ENCODE measurements around the gene TRMT44.
"Not testable (repeated sequence)": the region's sequence is repeated elsewhere in the genome, so short reads cannot be mapped to it uniquely, and the experiment has no call there.

TRMT44 gene

DNA sequence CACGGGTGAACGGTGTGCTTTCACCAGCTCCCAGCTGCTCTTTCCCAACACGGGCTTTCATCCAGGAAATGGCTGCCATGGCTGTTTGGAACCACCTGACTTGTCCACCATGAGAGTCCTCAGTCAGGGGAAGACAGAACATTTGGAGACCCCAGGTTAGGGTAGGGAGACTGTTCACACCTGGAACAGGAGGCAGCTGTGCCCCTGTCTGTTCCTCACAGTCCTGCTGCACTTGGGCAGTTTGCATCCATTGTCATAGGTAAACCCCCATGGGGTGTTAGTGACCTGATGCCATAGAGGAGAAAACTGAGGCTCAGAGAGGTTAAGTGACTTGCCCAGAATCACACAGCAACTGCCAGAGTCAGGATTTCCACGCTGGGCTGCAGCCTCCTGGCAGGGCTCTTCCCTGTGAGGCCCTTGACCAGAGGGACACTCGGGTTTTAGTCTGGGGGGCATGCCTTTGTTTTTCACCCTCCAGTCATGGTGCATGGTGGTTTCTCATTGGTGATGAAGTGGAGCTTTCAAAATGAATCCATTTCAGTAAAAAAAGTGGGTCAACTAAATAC, 54.5 kb downstream of the TRMT44 start:
- no peak for DNase-seq (ENCODE audit: low read depth)

DNA sequence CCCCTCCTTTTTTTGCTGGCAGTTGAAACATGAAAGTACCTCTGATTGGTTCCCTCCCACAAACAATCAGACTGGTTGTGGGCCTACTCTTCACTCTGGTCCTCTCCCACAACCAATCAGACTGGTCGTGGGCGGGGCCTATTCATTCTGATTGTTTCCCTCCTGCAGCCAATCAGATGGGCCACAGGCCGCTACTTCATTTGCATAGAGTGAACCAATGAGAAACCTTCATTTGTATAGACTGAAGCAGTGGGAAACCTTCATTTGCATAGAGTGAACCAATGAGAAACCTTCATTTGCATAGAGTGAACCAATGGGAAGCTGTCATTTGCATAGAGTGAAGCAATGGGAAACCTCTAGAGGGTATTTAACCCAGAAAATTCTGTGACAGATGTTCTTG, 55.2 kb downstream of the TRMT44 start:
- DNase-seq (ENCODE audit: low read depth): no peak

DNA sequence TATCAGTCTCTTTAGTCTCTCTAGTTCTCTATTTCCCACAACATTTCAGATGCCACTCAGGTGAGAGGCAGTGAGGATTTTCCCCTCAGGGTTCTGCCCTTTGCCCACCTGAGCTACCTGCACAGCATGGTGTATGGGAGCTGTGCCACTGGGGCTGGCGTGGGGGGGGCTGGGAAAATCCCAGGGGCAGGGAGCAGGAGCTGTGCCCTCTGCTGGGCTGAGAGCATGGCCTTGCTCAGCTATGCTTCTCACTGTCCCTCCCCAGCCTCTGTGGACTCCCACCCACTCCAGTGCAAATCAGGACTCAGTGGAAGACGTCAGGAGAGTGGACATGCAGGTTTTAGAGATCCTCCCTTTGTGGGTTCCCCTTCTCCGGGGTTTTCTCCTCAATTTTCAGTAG, 57.2 kb downstream of the TRMT44 start:
- DNase-seq (ENCODE audit: low read depth): no peak

DNA sequence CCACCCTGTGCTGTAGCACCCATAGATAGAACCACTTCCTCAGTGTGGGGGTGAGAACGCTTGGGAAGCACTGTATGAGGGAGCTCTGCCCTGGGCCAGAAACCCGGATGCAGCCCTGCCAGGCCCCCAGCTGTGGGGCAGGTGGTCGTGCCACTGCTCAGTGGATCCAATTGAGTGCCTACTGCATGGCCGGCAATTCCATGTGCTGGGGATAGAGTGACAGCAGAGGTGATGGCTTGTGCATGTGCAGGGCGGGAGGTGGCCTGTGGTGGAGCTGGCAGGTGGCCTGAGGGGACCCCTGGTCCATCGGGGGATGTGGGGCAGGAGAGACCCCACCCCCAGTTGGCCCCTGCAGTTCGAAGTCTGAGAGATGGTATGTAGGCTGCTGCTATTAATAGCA, 60.4 kb downstream of the TRMT44 start:
- DNase-seq (ENCODE audit: low read depth): no peak

DNA sequence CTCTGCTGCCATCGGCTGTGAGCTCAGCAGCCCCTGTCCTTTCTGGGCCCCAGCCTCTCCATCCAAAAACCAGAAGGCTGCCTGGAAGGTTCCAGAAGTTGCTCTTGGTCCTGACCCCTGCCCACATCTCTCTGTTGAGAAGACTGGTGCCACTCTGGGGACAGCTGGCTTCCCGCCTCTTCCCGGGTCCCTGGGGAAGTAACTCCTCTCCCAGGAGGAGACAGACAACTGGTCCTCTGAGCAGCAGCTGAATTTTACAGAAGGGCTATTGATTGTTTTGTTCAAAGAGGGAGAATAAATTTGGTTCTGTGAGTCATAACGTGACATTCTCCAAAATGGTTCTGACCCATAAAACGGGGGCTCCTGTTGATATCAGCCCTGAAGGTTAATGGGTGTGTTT, 61.2 kb downstream of the TRMT44 start:
- DNase-seq (ENCODE audit: low read depth): no peak

DNA sequence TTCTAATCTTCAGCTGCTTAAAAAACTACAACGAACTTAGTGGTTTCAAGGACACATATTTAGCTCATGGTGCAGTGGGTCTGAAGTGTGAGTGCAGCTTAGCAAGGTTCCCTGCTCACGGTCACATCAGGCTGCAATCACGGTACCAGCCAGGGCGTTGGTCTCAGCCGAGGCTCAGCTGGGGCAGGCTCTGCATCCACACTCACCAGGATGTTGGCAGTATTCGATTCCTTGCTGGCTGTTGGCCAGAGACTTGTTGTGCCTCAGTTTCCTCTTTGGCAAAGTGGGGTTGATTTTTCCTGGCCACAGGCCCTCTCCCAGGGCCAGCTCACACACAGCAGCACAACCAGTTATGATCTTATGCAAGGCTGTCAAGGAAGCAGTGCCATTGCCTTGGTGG, 61.8 kb downstream of the TRMT44 start:
- DNase-seq (ENCODE audit: low read depth): no peak

DNA sequence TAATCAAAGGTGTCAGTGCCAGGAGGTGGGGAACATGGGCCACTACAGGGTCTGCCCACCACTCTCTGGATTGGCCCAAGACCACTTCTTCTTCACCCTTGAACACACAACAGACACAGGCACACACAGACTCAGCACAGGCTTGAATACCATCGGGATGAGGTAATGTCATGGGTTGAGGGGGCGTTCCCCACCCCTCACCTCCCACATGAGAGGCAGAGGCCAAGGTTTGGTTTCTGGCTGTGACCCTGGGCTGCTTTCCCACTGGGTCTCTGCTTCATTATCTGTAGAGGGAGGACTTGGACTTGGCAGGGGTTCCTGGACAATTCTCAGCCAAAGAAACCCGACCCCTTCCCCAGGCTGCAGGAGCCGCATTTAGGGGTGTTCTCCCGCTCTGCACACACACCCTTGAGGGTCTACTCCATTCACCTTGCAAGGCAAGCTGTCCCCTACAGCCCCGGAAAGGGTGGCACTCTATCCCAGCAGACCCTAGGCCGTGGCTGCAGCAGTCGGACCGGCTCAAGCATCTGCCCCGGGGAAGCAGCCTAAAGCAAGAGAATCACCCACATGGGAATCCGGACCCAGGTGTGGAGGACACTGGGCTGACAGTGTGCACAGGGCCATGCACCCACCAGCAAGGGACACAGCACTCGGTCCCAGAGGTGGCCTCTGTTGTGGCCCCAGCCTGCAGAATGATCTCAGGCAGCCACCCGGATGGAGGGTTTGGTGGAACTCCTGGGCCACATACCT, 62.4 kb downstream of the TRMT44 start:
- DNase-seq (ENCODE audit: low read depth): no peak

DNA sequence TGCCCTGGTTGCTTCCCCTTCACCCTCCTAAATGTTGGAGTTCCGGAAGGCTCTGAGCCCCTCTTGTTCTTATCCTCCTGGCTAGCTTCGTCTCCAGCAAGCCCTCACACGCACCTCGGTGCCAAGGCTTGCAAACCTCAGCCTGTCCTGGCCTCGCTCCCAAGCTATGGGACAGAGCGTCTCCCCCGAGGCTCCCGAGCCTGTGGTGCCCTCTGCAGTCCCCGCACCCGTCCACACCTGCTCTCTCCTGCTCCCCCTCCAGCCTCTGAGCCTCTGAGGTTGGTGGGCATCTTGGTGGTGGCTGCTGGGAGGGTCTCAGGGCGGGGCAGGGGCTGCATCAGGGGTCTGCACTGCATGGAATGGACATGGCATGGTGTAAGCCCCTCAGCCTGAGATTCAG, 63.2 kb downstream of the TRMT44 start:
- DNase-seq (ENCODE audit: low read depth): no peak

DNA sequence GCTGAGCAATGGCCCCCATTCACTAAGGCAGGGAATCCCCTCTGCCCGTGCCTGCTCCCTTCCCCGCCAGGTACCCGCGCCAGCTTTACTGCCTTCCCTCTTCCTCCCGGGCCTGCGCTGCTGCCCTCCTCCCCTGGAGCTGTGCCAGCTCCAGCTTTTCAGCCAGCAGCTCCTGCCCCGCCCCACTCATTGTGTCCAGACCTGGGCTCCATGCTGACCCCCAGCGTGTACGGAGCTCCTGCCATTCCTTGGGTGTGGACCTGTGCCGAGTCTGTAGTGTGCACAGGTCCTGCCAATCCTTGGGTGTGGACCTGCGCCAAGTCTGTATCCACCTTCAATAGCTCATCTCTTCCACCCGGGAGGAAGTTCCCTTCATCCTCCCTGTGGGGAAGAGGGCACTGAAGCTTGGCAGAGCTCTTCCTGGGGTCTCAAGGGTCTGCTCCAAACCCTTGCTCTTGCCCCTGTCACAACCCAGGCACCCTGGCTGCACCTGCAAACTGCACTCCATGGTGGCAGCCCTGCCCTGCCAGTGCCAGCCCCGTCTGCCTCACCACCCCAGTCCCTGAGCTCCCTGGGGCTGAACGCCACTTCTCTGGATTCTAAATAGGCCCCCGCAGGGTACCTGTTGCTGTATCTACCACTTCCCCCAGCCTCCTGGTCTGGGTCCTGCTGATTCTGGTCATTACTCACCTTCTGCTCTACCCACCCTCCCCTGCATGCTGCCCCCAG, 63.9 kb downstream of the TRMT44 start:
- DNase-seq (ENCODE audit: low read depth): no peak

DNA sequence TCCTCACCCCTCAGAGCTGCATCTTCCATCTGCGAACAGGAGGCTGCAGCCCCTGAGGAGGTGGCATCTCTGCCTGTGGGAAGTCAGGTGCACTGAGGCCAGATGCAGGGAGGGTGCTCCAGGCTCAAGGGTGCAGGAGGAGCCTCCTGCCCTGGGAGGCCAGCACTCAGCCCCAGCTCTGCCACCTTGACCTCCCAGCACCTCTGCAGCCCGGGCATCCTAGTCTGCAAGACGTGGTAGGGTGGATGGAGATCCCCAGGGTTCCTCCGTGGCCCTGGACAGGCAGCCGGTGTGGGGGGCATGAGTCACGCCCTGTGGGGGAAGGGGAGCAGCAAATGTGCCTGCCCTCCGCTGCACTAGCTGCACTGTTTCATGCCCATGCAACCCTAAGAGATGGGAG, 64.7 kb downstream of the TRMT44 start:
- DNase-seq (ENCODE audit: low read depth): no peak

DNA sequence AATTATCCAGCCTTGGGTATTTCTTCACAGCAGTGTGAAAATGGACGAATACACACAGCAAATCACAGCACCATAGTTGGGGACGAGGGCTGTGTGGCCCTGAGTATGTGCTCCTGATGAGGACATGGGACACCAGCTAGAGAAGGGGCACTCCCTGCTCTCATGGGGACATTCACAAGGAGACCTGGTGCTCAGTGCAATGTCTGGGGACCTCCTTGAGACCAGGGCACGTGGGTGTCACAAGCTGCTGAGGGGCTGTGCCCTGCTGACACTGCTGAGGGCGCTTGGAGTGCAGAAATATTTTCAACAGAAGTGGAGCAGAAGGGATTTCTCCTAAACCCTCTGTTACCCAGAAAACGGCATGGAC, 65.4 kb downstream of the TRMT44 start:
- DNase-seq (ENCODE audit: low read depth): no peak

DNA sequence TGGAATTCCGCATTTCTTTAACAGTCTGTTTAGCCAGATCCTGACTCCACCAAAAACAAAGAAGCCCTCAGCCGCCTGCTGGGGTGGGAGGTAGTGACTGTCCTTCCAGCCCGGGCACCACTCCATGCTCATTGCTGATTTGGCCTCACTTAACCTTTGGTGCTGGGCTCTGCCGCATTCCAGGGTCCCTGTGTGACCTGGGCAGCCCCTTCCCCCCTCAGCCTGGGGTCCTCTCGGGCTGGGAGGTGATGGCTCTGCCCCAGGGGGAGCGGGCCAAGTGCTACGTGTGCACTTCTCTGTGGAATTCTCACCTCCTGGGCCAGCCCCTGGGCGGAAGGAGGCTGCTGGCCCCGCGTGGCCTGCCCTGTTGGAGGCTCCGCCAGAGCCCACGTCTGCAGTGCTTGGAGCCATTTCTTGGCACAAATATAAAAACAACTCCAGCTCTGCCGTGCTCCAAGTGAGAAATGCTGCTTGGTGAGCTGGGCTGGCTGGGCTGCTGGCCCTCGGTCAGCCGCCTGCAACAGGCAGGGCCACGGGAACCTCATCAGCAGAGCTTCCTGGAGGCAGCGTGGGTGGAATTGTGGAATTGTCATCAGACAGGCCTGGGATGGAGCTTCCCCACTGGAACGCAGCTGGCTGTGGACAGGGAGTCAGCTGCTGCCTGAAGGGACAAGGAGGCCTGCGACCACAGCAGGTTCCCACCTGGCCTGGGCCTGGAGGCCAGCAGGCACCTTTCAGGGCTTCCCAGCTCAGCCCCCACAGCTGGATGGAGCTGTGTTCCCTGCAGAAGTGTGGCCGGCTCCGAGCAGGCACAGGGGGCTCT, 66.0 kb downstream of the TRMT44 start:
- DNase-seq (ENCODE audit: low read depth): no peak

DNA sequence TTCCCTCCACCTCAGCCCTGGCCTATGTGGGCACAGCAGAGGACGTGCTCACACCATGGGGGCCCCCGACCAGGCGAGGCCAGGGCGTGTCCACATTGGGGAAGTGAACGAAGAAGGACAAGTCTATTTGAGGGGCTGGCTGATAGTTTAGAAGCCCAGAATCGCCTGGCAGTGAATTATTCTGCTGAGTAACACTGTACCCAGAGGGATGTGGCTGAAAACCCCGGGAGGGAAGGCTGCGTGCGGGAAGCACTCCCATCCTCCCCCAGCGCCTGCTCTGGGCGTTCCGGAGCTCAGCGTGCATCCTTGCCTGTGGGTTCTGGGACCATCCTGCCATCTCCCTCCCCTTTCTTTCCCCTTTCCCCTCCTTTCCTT, 66.6 kb downstream of the TRMT44 start:
- no peak for DNase-seq (ENCODE audit: low read depth)

DNA sequence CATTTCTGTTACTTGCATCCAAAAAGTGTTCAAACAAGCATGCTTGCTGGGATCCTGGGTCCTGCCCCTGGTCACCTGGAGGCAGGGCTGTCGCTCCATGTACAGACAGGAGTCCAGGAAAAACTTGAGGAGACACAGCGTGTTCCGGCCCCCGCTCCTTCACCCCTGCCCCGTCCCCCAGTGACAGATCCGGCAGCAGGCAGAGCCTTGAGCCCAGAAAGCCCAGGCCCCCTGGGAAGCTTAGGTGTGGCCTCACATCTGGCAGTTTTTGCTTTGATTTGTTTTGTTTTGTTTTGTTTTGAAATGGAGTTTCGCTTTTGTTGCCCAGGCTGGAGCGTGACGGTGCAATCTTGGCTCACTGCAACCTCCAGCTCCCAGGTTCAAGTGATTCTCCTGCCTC, 67.0 kb downstream of the TRMT44 start:
- DNase-seq (ENCODE audit: low read depth): no peak

DNA sequence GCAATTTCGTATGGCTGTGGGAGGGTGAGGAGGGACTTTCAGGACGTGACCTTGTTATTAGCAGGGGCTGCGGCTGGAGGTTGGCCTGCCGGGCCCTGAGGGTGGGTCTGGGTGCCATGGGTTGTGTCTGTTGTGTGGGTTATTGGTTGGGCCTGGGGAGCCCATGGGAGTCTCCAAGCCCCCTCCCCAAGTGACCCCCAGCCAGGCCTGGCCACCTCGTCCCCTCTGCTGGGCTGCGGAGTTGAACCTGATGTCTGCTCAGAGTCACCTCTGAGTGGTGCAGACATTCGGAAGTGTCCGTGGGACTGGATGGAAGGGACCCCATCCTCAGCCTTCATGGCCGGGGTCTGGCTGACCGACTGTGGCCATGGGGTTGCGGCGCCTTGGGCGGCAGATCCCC, 67.7 kb downstream of the TRMT44 start:
- DNase-seq (ENCODE audit: low read depth): no peak

DNA sequence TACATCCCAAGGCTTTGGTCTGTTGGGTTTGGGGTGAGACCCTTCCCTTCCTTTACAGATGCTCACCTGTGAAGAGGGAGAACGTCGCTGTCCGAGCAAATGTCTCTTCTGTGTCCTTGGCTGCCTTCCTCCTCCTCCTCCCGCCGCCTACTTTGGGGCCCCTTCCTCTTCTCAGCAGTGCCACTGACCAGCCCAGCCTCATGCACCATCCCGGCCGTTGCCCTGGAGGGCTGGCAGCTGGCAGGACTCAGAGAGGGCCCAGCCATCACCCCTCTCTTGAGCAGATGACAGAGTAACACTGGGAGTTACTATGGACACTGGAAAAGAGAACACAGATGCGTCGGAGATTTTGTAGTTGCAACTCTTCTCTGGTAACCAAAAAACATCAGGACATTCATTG, 68.2 kb downstream of the TRMT44 start:
- DNase-seq (ENCODE audit: low read depth): no peak

DNA sequence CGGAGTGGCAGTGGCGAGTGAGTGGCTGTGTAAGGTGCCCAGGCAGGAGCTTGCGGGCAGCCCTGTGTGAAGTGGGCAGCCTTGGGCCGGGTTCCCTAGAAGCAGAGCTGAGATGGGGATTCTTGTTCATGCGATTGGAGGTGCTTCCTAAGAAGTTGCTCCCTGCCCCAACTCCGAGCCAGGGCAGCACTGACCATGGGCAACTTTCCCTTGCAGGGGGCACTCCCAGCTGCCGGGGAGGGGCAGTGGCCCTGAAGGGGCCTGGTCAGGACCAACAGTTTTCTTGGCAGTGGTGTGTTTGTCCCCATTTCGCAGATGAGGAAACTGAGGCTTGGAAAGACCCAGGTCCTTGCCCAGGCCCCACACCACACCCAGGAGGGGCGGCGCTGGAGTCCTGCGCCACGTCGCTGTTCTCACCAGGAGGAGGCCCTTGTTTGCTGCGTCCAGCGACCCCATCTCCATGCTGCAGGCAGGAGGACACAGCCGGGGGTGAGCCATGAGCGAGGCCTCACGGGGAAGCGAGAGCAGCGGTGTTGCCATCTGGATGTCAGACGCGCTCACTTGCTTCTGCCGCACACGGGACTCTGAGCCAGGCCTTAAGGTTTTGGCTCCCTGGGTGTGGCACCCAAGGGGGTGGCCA, 68.9 kb downstream of the TRMT44 start:
- no peak for DNase-seq (ENCODE audit: low read depth)

DNA sequence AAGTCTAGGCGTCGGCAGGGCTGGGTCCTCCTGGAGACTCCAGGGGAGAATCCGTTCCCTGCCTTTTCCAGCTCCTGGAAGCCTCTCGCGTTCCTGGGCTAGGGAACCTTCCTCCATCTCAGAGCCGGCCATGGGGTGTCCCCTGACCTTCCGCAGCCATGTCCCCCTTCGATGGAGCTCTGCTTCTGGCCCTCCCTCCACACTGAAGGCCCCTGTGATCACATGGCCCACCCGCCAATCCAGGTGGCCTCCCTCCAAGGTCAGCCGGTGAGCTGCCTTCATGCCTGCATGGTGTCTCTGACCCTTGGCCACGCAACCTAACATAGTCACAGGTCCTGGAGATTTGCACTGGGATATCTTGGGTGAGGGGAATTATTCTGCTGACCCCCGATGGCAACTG, 69.6 kb downstream of the TRMT44 start:
- no peak for DNase-seq (ENCODE audit: low read depth)

DNA sequence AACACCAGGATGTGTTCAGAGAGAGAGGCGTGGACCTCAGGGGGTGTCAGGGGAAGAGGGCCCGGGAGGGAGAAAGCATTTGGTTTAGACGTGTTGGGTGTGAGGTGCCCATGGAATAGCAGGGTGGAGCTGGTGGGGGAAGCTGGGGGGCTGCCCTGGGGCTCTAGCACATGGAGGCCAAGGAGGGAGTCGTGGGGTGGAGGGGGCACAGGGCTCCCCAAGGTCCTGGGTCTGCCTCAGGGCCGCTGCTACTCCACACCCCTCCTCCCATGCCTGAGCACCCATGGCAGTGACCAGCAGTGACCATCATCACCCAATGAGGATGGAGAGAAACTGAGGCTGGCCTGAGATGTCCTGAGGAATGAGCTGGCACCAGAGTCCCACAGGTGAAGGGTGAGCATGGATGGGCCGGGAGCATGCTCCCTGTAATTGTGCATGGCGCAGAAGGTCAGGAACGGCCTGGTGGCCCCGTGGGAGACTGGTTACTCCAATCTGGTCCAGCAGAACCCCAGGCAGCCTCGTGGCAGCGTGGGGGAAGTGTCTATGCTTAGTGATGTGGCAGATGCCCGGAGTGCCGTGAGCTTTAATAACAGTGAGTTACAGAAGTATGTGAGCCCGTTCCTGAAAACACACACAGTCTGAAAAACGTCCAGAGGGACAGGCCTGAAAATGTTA, 70.2 kb downstream of the TRMT44 start:
- no peak for DNase-seq (ENCODE audit: low read depth)

DNA sequence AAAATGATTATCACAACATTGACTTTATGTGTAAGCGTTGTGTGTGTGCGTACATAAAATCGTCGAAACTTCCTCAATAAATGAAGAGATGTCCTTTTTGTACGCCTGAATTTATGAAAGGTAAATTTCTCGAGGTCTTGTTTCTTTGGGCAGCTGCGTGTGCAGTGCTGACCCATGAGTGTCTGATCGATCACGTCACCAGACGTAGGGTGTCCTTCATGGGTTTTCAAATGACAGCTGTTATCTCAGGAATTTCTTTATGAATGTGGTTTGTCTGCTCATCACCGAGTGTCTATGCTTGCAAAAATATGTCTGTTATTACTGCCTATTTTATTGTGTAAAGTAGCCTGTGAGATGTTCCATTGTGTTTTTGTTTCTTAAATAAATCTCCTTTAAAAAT, 71.9 kb downstream of the TRMT44 start:
- DNase-seq (ENCODE audit: low read depth): no peak

DNA sequence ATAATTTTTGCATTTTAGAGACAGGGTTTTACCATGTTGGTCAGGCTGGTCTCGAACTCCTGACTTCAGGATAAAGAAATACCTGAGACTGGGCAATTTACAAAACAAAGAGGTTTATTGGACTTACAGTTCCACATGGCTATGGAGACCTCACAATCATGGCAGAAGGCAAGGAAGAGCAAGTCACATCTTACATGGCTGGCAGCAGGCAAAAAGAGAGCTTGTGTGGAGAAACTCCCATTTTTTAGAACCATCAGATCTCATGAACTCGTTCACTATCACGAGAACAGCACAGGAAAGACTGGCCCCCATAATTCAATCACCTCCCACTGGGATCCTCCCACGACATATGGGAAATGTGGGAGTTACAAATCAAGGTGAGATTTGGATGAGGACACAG, 72.5 kb downstream of the TRMT44 start:
- not testable (repeated sequence) for DNase-seq (ENCODE audit: low read depth)

DNA sequence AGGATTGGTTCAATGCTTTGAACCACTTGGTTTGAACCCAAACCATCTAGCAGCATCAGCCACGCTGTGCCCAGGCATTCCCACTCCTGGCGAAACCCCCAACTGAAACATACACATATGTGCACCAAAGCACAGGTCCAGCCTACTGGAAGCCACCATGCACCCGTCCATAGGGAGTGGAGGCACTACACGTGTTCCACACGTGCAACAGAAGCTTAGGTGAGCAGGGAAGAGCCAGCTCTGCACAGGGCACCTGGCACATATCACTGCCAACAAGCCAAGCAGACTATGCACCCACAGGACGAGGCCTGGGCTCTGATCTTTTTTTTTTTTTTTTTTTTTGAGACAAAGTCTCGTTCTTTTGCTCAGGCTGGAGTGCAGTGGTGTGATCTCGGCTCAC, 73.4 kb downstream of the TRMT44 start:
- DNase-seq (ENCODE audit: low read depth): no peak

All from CMK (cell line).